ENCODE results near the gene CYP4X1. TPM values are rescaled to one million over a fixed set of nuclear protein-coding genes. Genes with fewer than 3 reads are reported as not detected.
"Not testable (repeated sequence)": the region's sequence is repeated elsewhere in the genome, so short reads cannot be mapped to it uniquely, and the experiment has no call there.

The CYP4X1 gene
- 3.1 TPM for total RNA-seq

GRCh38 chr1:47023268-47024140 is at the start of gene CYP4X1:
TSS of gene CYP4X1 (plus strand) at chr1:47023669. CDS start at chr1:47023818, 149 bp downstream.
- peak within 1 kb of the TSS; percentile 54 to 82 (median 72) for H3K9ac ChIP-seq (ENCODE audit: low read depth in 1 of 3, low read length in 3 of 3)
- no peaks in the 10 kb centered on the region for H3K9me3 ChIP-seq (ENCODE audit: control insufficient read depth in 3 of 3, low read length in 3 of 3)
- peak within 1 kb of the TSS; percentile 87 for H3K27ac ChIP-seq (ENCODE audit: low read depth, low read length)

DNA sequence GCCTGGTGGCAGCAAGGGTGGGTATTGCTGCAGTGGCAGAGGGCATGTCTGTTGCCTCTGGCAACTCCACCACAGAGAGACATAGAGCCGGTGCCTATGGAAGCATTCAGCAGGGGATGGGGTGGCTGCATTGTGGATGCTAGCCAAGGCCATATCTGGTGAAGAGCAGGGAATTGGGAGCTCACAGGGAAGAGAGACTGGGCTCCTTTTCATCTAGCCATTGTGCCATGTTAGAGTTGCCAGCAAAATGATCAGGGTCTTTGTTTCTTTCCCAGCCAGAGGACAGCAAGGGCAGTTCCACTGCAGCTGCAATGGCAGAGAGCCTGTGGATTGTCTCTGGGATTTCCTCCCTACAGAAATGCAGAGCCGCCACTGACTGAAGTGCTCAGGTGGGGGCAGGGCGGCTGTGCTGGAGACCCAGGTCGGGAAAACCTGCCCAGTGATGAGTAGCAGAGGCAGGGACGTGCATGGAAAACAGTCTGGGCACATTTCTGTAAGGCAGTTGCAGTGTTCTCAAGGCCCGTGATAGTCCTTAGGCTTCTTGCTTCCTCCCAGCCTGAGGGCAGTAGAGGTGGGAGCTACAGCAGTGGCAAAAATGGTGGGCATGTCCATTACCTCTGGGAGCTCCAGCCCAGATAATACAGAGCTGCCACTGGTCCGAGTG is 40.2 kb upstream of the CYP4X1 start:
- Histone ChIP-seq H3K27ac (ENCODE audit: low read depth, low read length) (no peak overlapping the region), H3K9me3 (ENCODE audit: control insufficient read depth in 3 of 3, low read length in 3 of 3) (no peaks in the 10 kb centered on the region), H3K27me3 (ENCODE audit: control insufficient read depth in 3 of 3, insufficient read depth in 3 of 3, low read length in 3 of 3) (no peaks in the 10 kb centered on the region), H3K9ac (ENCODE audit: low read depth in 1 of 3, low read length in 3 of 3) (no peak overlapping the region), H3K36me3 (ENCODE audit: control insufficient read depth in 3 of 3, insufficient read depth in 3 of 3, low read length in 3 of 3) (no peaks in the 10 kb centered on the region), H3K4me3 (ENCODE audit: low read length in 3 of 3) (no peak overlapping the region), H3K4me1 (ENCODE audit: control insufficient read depth in 3 of 3, insufficient read depth in 3 of 3, low read length in 3 of 3) (no peaks in the 10 kb centered on the region)

More at GRCh38 chr1:47023268-47024140, at the start of gene CYP4X1:
- Histone ChIP-seq H3K4me1 (ENCODE audit: control insufficient read depth in 3 of 3, insufficient read depth in 3 of 3, low read length in 3 of 3) (peaks cover 7 to 18% (median 13%) of the 10 kb centered on the region in 3 donors), H3K4me3 (ENCODE audit: low read length in 3 of 3) (peak within 1 kb of the TSS; percentile 75 to 82 (median 76)), H3K36me3 (ENCODE audit: control insufficient read depth in 3 of 3, insufficient read depth in 3 of 3, low read length in 3 of 3) (no peaks in the 10 kb centered on the region), H3K27me3 (ENCODE audit: control insufficient read depth in 3 of 3, insufficient read depth in 3 of 3, low read length in 3 of 3) (no peaks in the 10 kb centered on the region)

- no peaks in the 10 kb centered on the region for H3K27me3 ChIP-seq (ENCODE audit: control insufficient read depth in 3 of 3, insufficient read depth in 3 of 3, low read length in 3 of 3)
- no peaks in the 10 kb centered on the region for H3K9me3 ChIP-seq (ENCODE audit: control insufficient read depth in 3 of 3, low read length in 3 of 3)
- no peak overlapping the region for H3K9ac ChIP-seq (ENCODE audit: low read depth in 1 of 3, low read length in 3 of 3)
- H3K36me3 ChIP-seq (ENCODE audit: control insufficient read depth in 3 of 3, insufficient read depth in 3 of 3, low read length in 3 of 3) = no peaks in the 10 kb centered on the region
- no peaks in the 10 kb centered on the region for H3K4me1 ChIP-seq (ENCODE audit: control insufficient read depth in 3 of 3, insufficient read depth in 3 of 3, low read length in 3 of 3)
- H3K27ac ChIP-seq (ENCODE audit: low read depth, low read length) = no peak overlapping the region
- no peak overlapping the region for H3K4me3 ChIP-seq (ENCODE audit: low read length in 3 of 3)
Observed at GRCh38 chr1:46983830-46984586, 39.5 kb upstream of the CYP4X1 start.

GRCh38 chr1:46990541-46990940 is 32.9 kb upstream of the CYP4X1 start:
- not testable (repeated sequence) for H3K27ac ChIP-seq (ENCODE audit: low read depth, low read length); H3K27me3 ChIP-seq (ENCODE audit: control insufficient read depth in 3 of 3, insufficient read depth in 3 of 3, low read length in 3 of 3); H3K9ac ChIP-seq (ENCODE audit: low read depth in 1 of 3, low read length in 3 of 3); H3K36me3 ChIP-seq (ENCODE audit: control insufficient read depth in 3 of 3, insufficient read depth in 3 of 3, low read length in 3 of 3); H3K4me1 ChIP-seq (ENCODE audit: control insufficient read depth in 3 of 3, insufficient read depth in 3 of 3, low read length in 3 of 3); H3K4me3 ChIP-seq (ENCODE audit: low read length in 3 of 3); H3K9me3 ChIP-seq (ENCODE audit: control insufficient read depth in 3 of 3, low read length in 3 of 3)

- H3K36me3 ChIP-seq (ENCODE audit: control insufficient read depth in 3 of 3, insufficient read depth in 3 of 3, low read length in 3 of 3) = no peaks in the 10 kb centered on the region
- H3K9me3 ChIP-seq (ENCODE audit: control insufficient read depth in 3 of 3, low read length in 3 of 3) = no peaks in the 10 kb centered on the region
- no peak overlapping the region for H3K4me3 ChIP-seq (ENCODE audit: low read length in 3 of 3)
- no peak overlapping the region for H3K27ac ChIP-seq (ENCODE audit: low read depth, low read length)
- no peaks in the 10 kb centered on the region for H3K4me1 ChIP-seq (ENCODE audit: control insufficient read depth in 3 of 3, insufficient read depth in 3 of 3, low read length in 3 of 3)
- H3K9ac ChIP-seq (ENCODE audit: low read depth in 1 of 3, low read length in 3 of 3) = peak overlapping the region in 1 of 3 donors; percentile 0
- no peaks in the 10 kb centered on the region for H3K27me3 ChIP-seq (ENCODE audit: control insufficient read depth in 3 of 3, insufficient read depth in 3 of 3, low read length in 3 of 3)
Observed at GRCh38 chr1:46991083-46991923, 32.2 kb upstream of the CYP4X1 start.

DNA sequence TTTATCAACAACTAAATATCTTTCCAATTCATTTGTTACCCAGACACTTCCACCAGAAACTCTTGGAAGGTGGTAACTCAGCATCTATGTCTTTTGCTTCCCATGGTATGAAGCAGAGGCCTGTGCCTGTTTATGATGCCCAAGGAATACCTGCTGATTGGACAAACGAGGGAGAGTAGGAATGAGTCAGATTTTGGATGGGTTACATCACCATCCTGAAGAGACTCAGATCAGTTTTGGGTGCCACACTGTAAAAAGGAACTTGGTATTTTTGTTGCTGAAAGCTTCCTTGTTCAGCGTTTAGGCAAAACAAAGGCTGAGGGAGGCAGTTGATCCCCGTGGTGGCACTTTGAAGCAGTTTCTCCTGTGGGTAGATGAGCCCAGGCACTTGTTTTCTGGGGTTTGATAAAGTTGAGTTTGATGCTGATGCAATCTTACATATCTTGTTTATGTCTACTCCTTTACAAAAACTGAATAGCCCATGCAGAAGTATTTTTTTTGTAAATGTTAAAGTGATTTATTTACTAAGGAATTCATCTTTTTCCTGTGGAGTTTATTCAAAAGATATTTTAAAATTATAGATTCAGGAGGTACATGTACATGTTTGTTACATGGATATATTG is 26.7 kb upstream of the CYP4X1 start:
- no peaks in the 10 kb centered on the region for H3K9me3 ChIP-seq (ENCODE audit: control insufficient read depth in 3 of 3, low read length in 3 of 3)
- H3K27ac ChIP-seq (ENCODE audit: low read depth, low read length) = no peak overlapping the region
- no peak overlapping the region for H3K4me3 ChIP-seq (ENCODE audit: low read length in 3 of 3)
- H3K4me1 ChIP-seq (ENCODE audit: control insufficient read depth in 3 of 3, insufficient read depth in 3 of 3, low read length in 3 of 3) = no peaks in the 10 kb centered on the region
- H3K36me3 ChIP-seq (ENCODE audit: control insufficient read depth in 3 of 3, insufficient read depth in 3 of 3, low read length in 3 of 3) = no peaks in the 10 kb centered on the region
- no peak overlapping the region for H3K9ac ChIP-seq (ENCODE audit: low read depth in 1 of 3, low read length in 3 of 3)
- no peaks in the 10 kb centered on the region for H3K27me3 ChIP-seq (ENCODE audit: control insufficient read depth in 3 of 3, insufficient read depth in 3 of 3, low read length in 3 of 3)

GRCh38 chr1:47002211-47002610 is 21.3 kb upstream of the CYP4X1 start:
- Histone ChIP-seq H3K9ac (ENCODE audit: low read depth in 1 of 3, low read length in 3 of 3) (no peak overlapping the region), H3K27me3 (ENCODE audit: control insufficient read depth in 3 of 3, insufficient read depth in 3 of 3, low read length in 3 of 3) (no peaks in the 10 kb centered on the region), H3K36me3 (ENCODE audit: control insufficient read depth in 3 of 3, insufficient read depth in 3 of 3, low read length in 3 of 3) (no peaks in the 10 kb centered on the region), H3K4me1 (ENCODE audit: control insufficient read depth in 3 of 3, insufficient read depth in 3 of 3, low read length in 3 of 3) (no peaks in the 10 kb centered on the region), H3K4me3 (ENCODE audit: low read length in 3 of 3) (no peak overlapping the region), H3K9me3 (ENCODE audit: control insufficient read depth in 3 of 3, low read length in 3 of 3) (no peaks in the 10 kb centered on the region), H3K27ac (ENCODE audit: low read depth, low read length) (no peak overlapping the region)

- H3K4me3 ChIP-seq (ENCODE audit: low read length in 3 of 3) = no peak overlapping the region
- no peaks in the 10 kb centered on the region for H3K27me3 ChIP-seq (ENCODE audit: control insufficient read depth in 3 of 3, insufficient read depth in 3 of 3, low read length in 3 of 3)
- H3K9me3 ChIP-seq (ENCODE audit: control insufficient read depth in 3 of 3, low read length in 3 of 3) = no peaks in the 10 kb centered on the region
- no peaks in the 10 kb centered on the region for H3K4me1 ChIP-seq (ENCODE audit: control insufficient read depth in 3 of 3, insufficient read depth in 3 of 3, low read length in 3 of 3)
- no peak overlapping the region for H3K9ac ChIP-seq (ENCODE audit: low read depth in 1 of 3, low read length in 3 of 3)
- no peaks in the 10 kb centered on the region for H3K36me3 ChIP-seq (ENCODE audit: control insufficient read depth in 3 of 3, insufficient read depth in 3 of 3, low read length in 3 of 3)
- no peak overlapping the region for H3K27ac ChIP-seq (ENCODE audit: low read depth, low read length)
Observed at GRCh38 chr1:47003896-47004403, 19.5 kb upstream of the CYP4X1 start.

GRCh38 chr1:47006437-47006836 is 17.0 kb upstream of the CYP4X1 start:
- H3K4me1 ChIP-seq (ENCODE audit: control insufficient read depth in 3 of 3, insufficient read depth in 3 of 3, low read length in 3 of 3); H3K36me3 ChIP-seq (ENCODE audit: control insufficient read depth in 3 of 3, insufficient read depth in 3 of 3, low read length in 3 of 3); H3K27ac ChIP-seq (ENCODE audit: low read depth, low read length); H3K4me3 ChIP-seq (ENCODE audit: low read length in 3 of 3); H3K9me3 ChIP-seq (ENCODE audit: control insufficient read depth in 3 of 3, low read length in 3 of 3); H3K9ac ChIP-seq (ENCODE audit: low read depth in 1 of 3, low read length in 3 of 3); H3K27me3 ChIP-seq (ENCODE audit: control insufficient read depth in 3 of 3, insufficient read depth in 3 of 3, low read length in 3 of 3): not testable (repeated sequence)

Measured in skeletal muscle tissue (tissue), 4 donors.